Prostate gland (tissue), 2 donors: ENCODE measurements around the gene DDX28. TPM values are rescaled to one million over a fixed set of nuclear protein-coding genes. Genes with fewer than 3 reads are reported as not detected.

Source experiments
- DNase-seq: peaks from one replicate; pipeline ENCODE4 v3.0.0-alpha.2; 2019; ENCODE audit warnings: low spot score
- H3K27ac ChIP-seq, 2 donors: fragments of 200-600 bp; sonication (generic); 2 replicates each; pipeline ENCODE4 v1.5.1; 2017 to 2019
- H3K27me3 ChIP-seq: fragments of 200-600 bp; sonication (generic); replicated peaks from 2 replicates; pipeline ENCODE4 v1.5.1; 2019; ENCODE audit not compliant: insufficient read depth
- H3K36me3 ChIP-seq, 2 donors: fragments of 200-600 bp; sonication (generic); 1 replicate in 1 of 2; 2 replicates in 1 of 2; pipeline versions ENCODE4 v1.5.1 to v1.8.1; 2017 to 2019
- H3K4me1 ChIP-seq: fragments of 200-600 bp; sonication (generic); replicated peaks from 2 replicates; pipeline ENCODE4 v1.5.1; 2019
- H3K4me3 ChIP-seq, 2 donors: fragments of 200-600 bp; sonication (generic); 2 replicates each; pipeline ENCODE4 v1.5.1; 2017 to 2019
- H3K9me3 ChIP-seq: fragments of 200-600 bp; sonication (generic); 2 replicates; pipeline ENCODE4 v1.5.1; 2017
- POLR2A ChIP-seq: fragments of 450-650 bp; IDR thresholded peaks from one replicate; pipeline ENCODE4 v1.6.1; 2016; ENCODE audit warnings: antibody characterized with exemption, mild to moderate bottlenecking
- POLR2AphosphoS5 ChIP-seq: sonication (generic); formaldehyde crosslinking; IDR thresholded peaks from one replicate; pipeline ENCODE4 v1.6.1; 2017; ENCODE audit warnings: antibody characterized with exemption
- WGBS: methylation state at CpG from one replicate; pipeline ENCODE4 v1.1.5; 2018; 5-methylcytosine and 5-hydroxymethylcytosine counted together
- intact Hi-C: fragments of 100-400 bp; cut with DNase I; formaldehyde crosslinking; loops from one replicate; pipeline ENCODE4 v1.14.2; 2022
- small RNA-seq, 2 donors: library from RNA; depleted of rRNA; stranded (forward); fragments of <200 nt; gene quantifications; one replicate each; pipeline ENCODE3, GENCODE V24; 2016
- total RNA-seq, 2 donors: library from RNA; depleted of rRNA; stranded (reverse); fragments of >200 nt; gene quantifications; one replicate each; pipeline ENCODE4 v1.1.0, GENCODE V29; 2016
- TF ChIP-seq, protein P1 (sequence below), 4 experiments: fragments of 200-600 bp in 2 of 4; fragments of 450-650 bp in 2 of 4; sonication (generic) in 2 of 4; IDR thresholded peaks; 1 replicate in 3 of 4; 2 replicates in 1 of 4; pipeline ENCODE4 v1.5.1; 2016 to 2019; ENCODE audit warnings: antibody characterized with exemption in 4 of 4, mild to moderate bottlenecking in 2 of 4, moderate library complexity in 2 of 4

Gene DDX28
- total RNA-seq, 2 donors from 2014 or later = 7.1 to 16.5 TPM

- no peaks in the 10 kb centered on the region for H3K36me3 ChIP-seq
- TF ChIP-seq POLR2A (no peak), POLR2AphosphoS5 (no peak)
- TF ChIP-seq, protein P1, sequence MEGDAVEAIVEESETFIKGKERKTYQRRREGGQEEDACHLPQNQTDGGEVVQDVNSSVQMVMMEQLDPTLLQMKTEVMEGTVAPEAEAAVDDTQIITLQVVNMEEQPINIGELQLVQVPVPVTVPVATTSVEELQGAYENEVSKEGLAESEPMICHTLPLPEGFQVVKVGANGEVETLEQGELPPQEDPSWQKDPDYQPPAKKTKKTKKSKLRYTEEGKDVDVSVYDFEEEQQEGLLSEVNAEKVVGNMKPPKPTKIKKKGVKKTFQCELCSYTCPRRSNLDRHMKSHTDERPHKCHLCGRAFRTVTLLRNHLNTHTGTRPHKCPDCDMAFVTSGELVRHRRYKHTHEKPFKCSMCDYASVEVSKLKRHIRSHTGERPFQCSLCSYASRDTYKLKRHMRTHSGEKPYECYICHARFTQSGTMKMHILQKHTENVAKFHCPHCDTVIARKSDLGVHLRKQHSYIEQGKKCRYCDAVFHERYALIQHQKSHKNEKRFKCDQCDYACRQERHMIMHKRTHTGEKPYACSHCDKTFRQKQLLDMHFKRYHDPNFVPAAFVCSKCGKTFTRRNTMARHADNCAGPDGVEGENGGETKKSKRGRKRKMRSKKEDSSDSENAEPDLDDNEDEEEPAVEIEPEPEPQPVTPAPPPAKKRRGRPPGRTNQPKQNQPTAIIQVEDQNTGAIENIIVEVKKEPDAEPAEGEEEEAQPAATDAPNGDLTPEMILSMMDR (IDR thresholded peaks at IDR 0.05) = no peak
- H3K4me3 ChIP-seq = no peak overlapping the region
- H3K9me3 ChIP-seq = no peaks in the 10 kb centered on the region
- peaks cover 8% of the 10 kb centered on the region for H3K4me1 ChIP-seq
- no peak overlapping the region for H3K27ac ChIP-seq
- 94% methylated on average over 9 of the region's 9 CpGs for WGBS
- no peaks in the 10 kb centered on the region for H3K27me3 ChIP-seq
- intact Hi-C loops = no loop called here
- no peak for DNase-seq
These were observed 51.9 kb downstream of the DDX28 start for GRCh38 chr16:67971111-67971510.

Small RNAs within 50 kb of the gene (small RNA-seq; reads per million reads assigned to genes)
- 0 reads per million in 2 donors for gene RNU6-359P

Other genes with a start within 250 kb of the DDX28 start
- gene RANBP10, start 216.7 kb downstream of the DDX28 start, total RNA-seq = 10 to 100 TPM; 11.1 to 22.8 TPM
- gene TSNAXIP1, start 216.3 kb downstream of the DDX28 start, total RNA-seq = 1 to 10 TPM; 2.1 to 8.0 TPM
- 10 to 100 TPM; 60.2 to 78.6 TPM for gene THAP11, start 180.9 kb downstream of the DDX28 start, total RNA-seq
- 100 to 1,000 TPM in 1 of 2 donors, 10 to 100 TPM in 1; 61.5 to 234 TPM for gene NUTF2, start 176.3 kb downstream of the DDX28 start, total RNA-seq
- gene CENPT, start 175.5 kb downstream of the DDX28 start, total RNA-seq = 10 to 100 TPM; 28.1 to 69.2 TPM
- 10 to 100 TPM; 47.3 to 76.5 TPM for gene EDC4, start 150.2 kb downstream of the DDX28 start, total RNA-seq
- gene NRN1L, start 138.3 kb downstream of the DDX28 start, total RNA-seq = 1 to 10 TPM; 4.0 to 4.4 TPM
- gene PSKH1, start 130.0 kb downstream of the DDX28 start, total RNA-seq = 10 to 100 TPM; 16.7 to 53.2 TPM
- gene CTRL, start 91.4 kb downstream of the DDX28 start, total RNA-seq = under 1 TPM in 1 of 2 donors, not detected in 1; 0.85 TPM
- 10 to 100 TPM; 29.9 to 42.5 TPM for gene PSMB10, start 86.4 kb downstream of the DDX28 start, total RNA-seq
- gene LCAT, start 79.1 kb downstream of the DDX28 start, total RNA-seq = 10 to 100 TPM in 1 of 2 donors, 1 to 10 TPM in 1; 6.9 to 17.4 TPM
- gene SLC12A4, start 54.6 kb downstream of the DDX28 start, total RNA-seq = 10 to 100 TPM; 32.6 to 89.1 TPM
- gene DPEP3, start 42.7 kb downstream of the DDX28 start, total RNA-seq = 10 to 100 TPM in 1 of 2 donors, not detected in 1; 49.9 TPM
- gene DPEP2, start 23.7 kb downstream of the DDX28 start, total RNA-seq = 1 to 10 TPM in 1 of 2 donors, under 1 TPM in 1; 0.41 to 2.4 TPM
- gene DPEP2NB, start 7.3 kb downstream of the DDX28 start, total RNA-seq = under 1 TPM in 1 of 2 donors, not detected in 1; 0.62 TPM
- gene DUS2, start 52 bp upstream of the DDX28 start, total RNA-seq = 10 to 100 TPM in 1 of 2 donors, 1 to 10 TPM in 1; 7.2 to 14.5 TPM
- gene NFATC3, start 62.1 kb upstream of the DDX28 start, total RNA-seq = 10 to 100 TPM; 36.6 to 84.1 TPM
- gene ESRP2, start 212.9 kb upstream of the DDX28 start, total RNA-seq = 10 to 100 TPM; 24.5 to 48.1 TPM
- 10 to 100 TPM; 15.7 to 39.5 TPM for gene PLA2G15, start 222.1 kb upstream of the DDX28 start, total RNA-seq
- gene SLC7A6, start 241.3 kb upstream of the DDX28 start, total RNA-seq = 10 to 100 TPM; 12.8 to 30.5 TPM